Fibroblast of lung (primary cell): ENCODE data around the gene TMPO. TPM values are rescaled to one million over a fixed set of nuclear protein-coding genes. Genes with fewer than 3 reads are reported as not detected.
"Not testable (repeated sequence)": the region's sequence is repeated elsewhere in the genome, so short reads cannot be mapped to it uniquely, and the experiment has no call there.

ENCODE experiments used
- DNase-seq, 2 donors: peaks; one replicate each; pipeline versions ENCODE4 v3.0.0 to v3.0.0-alpha.2; 2010; ENCODE audit warnings: low read depth in 2 of 2
- H2AFZ ChIP-seq: 2 replicates; pipeline ENCODE4 v1.5.1; 2012; ENCODE audit warnings: low read length, control low read depth, inconsistent platforms
- H3K27ac ChIP-seq: 2 replicates; pipeline ENCODE4 v1.5.1; 2011; ENCODE audit warnings: low read length, control low read depth; ENCODE audit not compliant: insufficient read depth
- H3K27me3 ChIP-seq: 2 replicates; pipeline ENCODE4 v1.5.1; 2011; ENCODE audit warnings: mild to moderate bottlenecking, low read length; ENCODE audit not compliant: control insufficient read depth, insufficient read depth
- H3K36me3 ChIP-seq: 2 replicates; pipeline ENCODE4 v1.5.1; 2011; ENCODE audit warnings: low read length; ENCODE audit not compliant: control insufficient read depth, insufficient read depth
- H3K4me1 ChIP-seq: 2 replicates; pipeline ENCODE4 v1.5.1; 2011; ENCODE audit warnings: low read length; ENCODE audit not compliant: control insufficient read depth, insufficient read depth; ENCODE audit errors: extremely low read depth
- H3K4me2 ChIP-seq: 2 replicates; pipeline ENCODE4 v1.5.1; 2011; ENCODE audit warnings: low read length, control low read depth; ENCODE audit not compliant: insufficient read depth; ENCODE audit errors: extremely low read depth
- H3K4me3 ChIP-seq, 4 experiments: fragments of 200-600 bp in 1 of 4; sonication (generic) in 1 of 4; replicated peaks in 1 of 4; 2 replicates each; pipeline ENCODE4 v1.5.1; 2011 to 2016; ENCODE audit warnings: low read length in 4 of 4, low read depth in 3 of 4, mild to moderate bottlenecking in 3 of 4, control low read depth in 2 of 4, inconsistent platforms in 1 of 4, mixed read lengths in 1 of 4; ENCODE audit not compliant: insufficient read depth in 1 of 4; ENCODE audit errors: control extremely low read depth in 1 of 4
- H3K79me2 ChIP-seq: 2 replicates; pipeline ENCODE4 v1.5.1; 2012; ENCODE audit warnings: mild to moderate bottlenecking, low read length, inconsistent platforms; ENCODE audit not compliant: control insufficient read depth, insufficient read depth
- H3K9ac ChIP-seq: 2 replicates; pipeline ENCODE4 v1.5.1; 2011; ENCODE audit warnings: mild to moderate bottlenecking, low read length, control low read depth; ENCODE audit not compliant: insufficient read depth
- H3K9me3 ChIP-seq: 2 replicates; pipeline ENCODE4 v1.5.1; 2012; ENCODE audit warnings: low read depth, low read length; ENCODE audit not compliant: control insufficient read depth, insufficient read depth
- H4K20me1 ChIP-seq: 2 replicates; pipeline ENCODE4 v1.5.1; 2011; ENCODE audit warnings: low read length; ENCODE audit not compliant: control insufficient read depth, insufficient read depth; ENCODE audit errors: extremely low read depth
- EZH2 ChIP-seq: IDR thresholded peaks from 2 replicates; pipeline ENCODE4 v1.5.1; 2012; ENCODE audit warnings: low read length, control low read depth, mild to moderate bottlenecking; ENCODE audit errors: missing control alignments
- polyA plus RNA-seq, 2 donors: library from polyadenylated mRNA; depleted of rRNA in 1 of 2; stranded (reverse) in 1 of 2; unstranded in 1 of 2; fragments of >200 nt; gene quantifications; 2 replicates each; pipeline ENCODE4 v1.2.1, GENCODE V29; 2011 to 2012; ENCODE audit warnings: missing spikeins in 1 of 2
- total RNA-seq: library from RNA; depleted of rRNA; stranded (reverse); fragments of >200 nt; gene quantifications from 2 replicates; pipeline ENCODE4 v1.2.1, GENCODE V29; 2014
- TF ChIP-seq, protein P1 (sequence below), 2 donors: IDR thresholded peaks in 1 of 2; conservative IDR thresholded peaks in 1 of 2; 1 replicate in 1 of 2; 2 replicates in 1 of 2; pipeline ENCODE4 v1.5.1; 2011 to 2012; ENCODE audit warnings: low read length in 2 of 2, control low read depth in 1 of 2, inconsistent platforms in 1 of 2, low read depth in 1 of 2, mild to moderate bottlenecking in 1 of 2

The TMPO gene
- total and polyA plus RNA-seq, 2 donors (not counting 1 experiment from before 2014, with no cell fraction given), result 37.7 to 42.1 TPM

DNA sequence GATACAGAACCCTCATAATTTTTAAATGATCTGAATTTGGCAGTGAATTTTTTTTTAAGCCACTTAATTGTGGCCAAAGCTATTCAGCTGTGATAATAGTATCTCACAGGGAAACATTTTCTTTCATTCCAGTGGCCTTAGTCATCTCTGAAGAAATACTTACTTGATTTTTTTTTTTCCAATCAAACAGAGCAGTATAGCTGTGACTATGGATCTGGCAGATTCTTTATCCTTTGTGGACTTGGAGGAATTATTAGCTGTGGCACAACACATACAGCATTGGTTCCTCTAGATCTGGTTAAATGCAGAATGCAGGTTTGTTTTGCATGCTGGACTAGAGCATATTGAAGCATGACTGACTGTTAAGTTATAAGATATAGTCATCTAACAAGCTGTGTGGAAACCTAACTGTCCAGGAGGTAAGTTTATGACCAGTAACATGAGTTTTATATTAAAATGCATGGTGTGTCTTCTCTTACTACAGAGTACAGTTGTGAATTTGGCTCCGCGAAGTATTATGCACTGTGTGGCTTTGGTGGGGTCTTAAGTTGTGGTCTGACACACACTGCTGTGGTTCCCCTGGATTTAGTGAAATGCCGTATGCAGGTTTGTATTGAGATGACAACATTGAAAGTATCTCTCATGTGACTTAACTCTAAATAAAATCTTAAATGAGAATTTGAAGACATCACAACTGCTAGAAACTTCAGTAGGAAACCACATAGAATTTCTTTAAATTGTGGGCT, 80.0 kb downstream of the TMPO start:
- peaks cover 10% of the 10 kb centered on the region for H4K20me1 ChIP-seq
- peaks cover 5% of the 10 kb centered on the region for H3K36me3 ChIP-seq
- H3K4me2 ChIP-seq, result peak overlapping the region; percentile 79
- H3K9me3 ChIP-seq, result no peaks in the 10 kb centered on the region
- TF ChIP-seq, protein P1, sequence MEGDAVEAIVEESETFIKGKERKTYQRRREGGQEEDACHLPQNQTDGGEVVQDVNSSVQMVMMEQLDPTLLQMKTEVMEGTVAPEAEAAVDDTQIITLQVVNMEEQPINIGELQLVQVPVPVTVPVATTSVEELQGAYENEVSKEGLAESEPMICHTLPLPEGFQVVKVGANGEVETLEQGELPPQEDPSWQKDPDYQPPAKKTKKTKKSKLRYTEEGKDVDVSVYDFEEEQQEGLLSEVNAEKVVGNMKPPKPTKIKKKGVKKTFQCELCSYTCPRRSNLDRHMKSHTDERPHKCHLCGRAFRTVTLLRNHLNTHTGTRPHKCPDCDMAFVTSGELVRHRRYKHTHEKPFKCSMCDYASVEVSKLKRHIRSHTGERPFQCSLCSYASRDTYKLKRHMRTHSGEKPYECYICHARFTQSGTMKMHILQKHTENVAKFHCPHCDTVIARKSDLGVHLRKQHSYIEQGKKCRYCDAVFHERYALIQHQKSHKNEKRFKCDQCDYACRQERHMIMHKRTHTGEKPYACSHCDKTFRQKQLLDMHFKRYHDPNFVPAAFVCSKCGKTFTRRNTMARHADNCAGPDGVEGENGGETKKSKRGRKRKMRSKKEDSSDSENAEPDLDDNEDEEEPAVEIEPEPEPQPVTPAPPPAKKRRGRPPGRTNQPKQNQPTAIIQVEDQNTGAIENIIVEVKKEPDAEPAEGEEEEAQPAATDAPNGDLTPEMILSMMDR (conservative IDR thresholded peaks at IDR 0.05 in 1 of 2, IDR thresholded peaks at IDR 0.05 in 1 of 2; ENCODE audit: low read depth in 1 of 2, low read length in 2 of 2), result no peak
- TF ChIP-seq EZH2, result no peak
- peaks cover 58% of the 10 kb centered on the region for H3K79me2 ChIP-seq
- peak overlapping the region; percentile 49 for H3K27ac ChIP-seq
- DNase-seq, result peak; percentile 77 to 81
- peak overlapping the region; percentile 91 to 100 (median 98) for H3K4me3 ChIP-seq
- H2AFZ ChIP-seq, result no peak overlapping the region
- no peaks in the 10 kb centered on the region for H3K27me3 ChIP-seq
- peaks cover 2% of the 10 kb centered on the region for H3K4me1 ChIP-seq
- H3K9ac ChIP-seq, result no peak overlapping the region

GRCh38 chr12:98597313-98597712, 81.9 kb downstream of the TMPO start:
- peaks cover 58% of the 10 kb centered on the region for H3K79me2 ChIP-seq

More at GRCh38 chr12:98597313-98597712, 81.9 kb downstream of the TMPO start:
- H3K4me1 ChIP-seq, H3K9ac ChIP-seq, H3K9me3 ChIP-seq, H3K4me3 ChIP-seq, H3K4me2 ChIP-seq, H3K36me3 ChIP-seq, H3K27me3 ChIP-seq, H3K27ac ChIP-seq, DNase-seq, H2AFZ ChIP-seq: not testable (repeated sequence)
- H4K20me1 ChIP-seq, result peaks cover 10% of the 10 kb centered on the region

Other genes starting within 250 kb of the TMPO start
- 535 and 541 TPM in 2 replicates for gene SLC25A3, start 78.1 kb downstream of the TMPO start, total RNA-seq
- gene SLC25A3, start 78.1 kb downstream of the TMPO start, polyA plus RNA-seq, result 999 and 1,157 TPM in 2 replicates
- gene IKBIP, start 129.2 kb downstream of the TMPO start, total RNA-seq, result 38.5 and 43.9 TPM in 2 replicates
- gene IKBIP, start 129.2 kb downstream of the TMPO start, polyA plus RNA-seq, result 58.4 and 58.5 TPM in 2 replicates
- gene APAF1, start 129.7 kb downstream of the TMPO start, total RNA-seq, result 19.3 and 23.3 TPM in 2 replicates
- gene APAF1, start 129.7 kb downstream of the TMPO start, polyA plus RNA-seq, result 13.6 and 14.8 TPM in 2 replicates